Natural killer cell (primary cell): ENCODE results near the gene PPFIA1. TPM values are rescaled to one million over a fixed set of nuclear protein-coding genes. Genes with fewer than 3 reads are reported as not detected.

Experiments used
- ATAC-seq, 3 donors: fragments of 150-1000 bp in 2 of 3; fragments of 200-7000 bp in 1 of 3; cut with Tn5 transposase; 1 replicate in 1 of 3; 2 replicates in 2 of 3; pipeline ENCODE4 v1.10.0; 2021; ENCODE audit warnings: mild to moderate bottlenecking in 2 of 3, moderate library complexity in 2 of 3
- DNase-seq, 2 donors: peaks; one replicate each; pipeline versions ENCODE4 v3.0.0 to v3.0.0-alpha.2; 2013 to 2021; ENCODE audit warnings: mixed read lengths in 1 of 2
- H3K27ac ChIP-seq: one replicate; pipeline ENCODE4 v1.5.1; 2013; ENCODE audit warnings: mild to moderate bottlenecking, low read length
- H3K27me3 ChIP-seq: one replicate; pipeline ENCODE4 v1.6.1; 2013; ENCODE audit warnings: low read length; ENCODE audit not compliant: control insufficient read depth, insufficient read depth
- H3K36me3 ChIP-seq: one replicate; pipeline ENCODE4 v1.6.1; 2013; ENCODE audit warnings: low read length; ENCODE audit not compliant: control insufficient read depth, insufficient read depth
- H3K4me1 ChIP-seq: one replicate; pipeline ENCODE4 v1.6.1; 2013; ENCODE audit warnings: low read length; ENCODE audit not compliant: control insufficient read depth, insufficient read depth
- H3K4me3 ChIP-seq: one replicate; pipeline ENCODE4 v1.5.1; 2013; ENCODE audit warnings: low read length
- H3K9me3 ChIP-seq: one replicate; pipeline ENCODE4 v1.6.1; 2013; ENCODE audit warnings: low read length; ENCODE audit not compliant: control insufficient read depth, insufficient read depth
- H3K27ac Mint-ChIP-seq, 2 donors: one replicate each; pipeline ENCODE4 v1.8.0; 2022; ENCODE audit warnings: mild to moderate bottlenecking in 2 of 2, mixed read lengths in 2 of 2, moderate library complexity in 1 of 2
- H3K27me3 Mint-ChIP-seq, 2 donors: one replicate each; pipeline ENCODE4 v1.8.0; 2022; ENCODE audit warnings: low read depth in 2 of 2, mixed read lengths in 2 of 2
- H3K36me3 Mint-ChIP-seq: one replicate; pipeline ENCODE4 v1.8.0; 2022; ENCODE audit warnings: mixed read lengths
- H3K4me1 Mint-ChIP-seq, 2 donors: one replicate each; pipeline ENCODE4 v1.8.0; 2022; ENCODE audit warnings: mixed read lengths in 2 of 2
- H3K4me3 Mint-ChIP-seq: one replicate; pipeline ENCODE4 v1.8.0; 2022; ENCODE audit warnings: mild to moderate bottlenecking, moderate library complexity, mixed read lengths
- H3K9me3 Mint-ChIP-seq, 2 donors: one replicate each; pipeline ENCODE4 v1.8.0; 2022; ENCODE audit warnings: mixed read lengths in 2 of 2
- CTCF ChIP-seq: fragments of 200-600 bp; IDR thresholded peaks from one replicate; pipeline ENCODE4 v1.8.0; 2022; ENCODE audit warnings: antibody characterized with exemption
- WGBS: methylation state at CpG from one replicate; pipeline ENCODE4 v1.1.7; 2013; ENCODE audit warnings: missing lambda C conversion rate; ENCODE audit not compliant: insufficient coverage; 5-methylcytosine and 5-hydroxymethylcytosine counted together
- intact Hi-C: fragments of 100-400 bp; cut with micrococcal nuclease; formaldehyde crosslinking; loops from one replicate; pipeline ENCODE4 v1.14.2; 2022
- total RNA-seq, 4 donors: library from RNA; stranded (reverse); fragments of 120-200 nt in 1 of 4; gene quantifications; one replicate each; pipeline versions ENCODE4 v1.2.3 to v1.2.4, GENCODE V29; 2013 to 2022

PPFIA1 gene
- total RNA-seq, 3 donors from 2014 or later (not counting 1 experiment from before 2014, with no cell fraction given), result 42.1 to 75.4 (median 51.7) TPM

DNA sequence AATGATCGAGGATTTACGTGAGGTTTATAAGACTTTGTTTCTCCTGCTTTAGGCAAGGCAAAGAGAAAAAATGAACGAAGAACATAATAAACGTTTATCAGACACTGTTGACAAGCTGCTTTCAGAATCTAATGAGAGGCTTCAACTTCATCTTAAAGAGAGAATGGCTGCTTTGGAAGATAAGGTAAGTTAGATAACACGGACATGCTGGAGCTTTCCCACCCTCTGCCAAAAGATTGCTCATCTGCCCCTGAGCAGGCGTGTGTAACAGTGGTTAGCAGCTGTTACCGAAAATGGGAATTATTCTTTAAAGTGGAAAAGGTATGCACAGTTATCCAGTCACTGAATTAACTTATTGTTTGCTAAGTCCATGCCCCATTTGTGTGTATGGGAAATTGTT lies 65.0 kb downstream of the PPFIA1 start:
- H3K4me3 ChIP-seq, result no peak overlapping the region
- no peak for TF ChIP-seq CTCF
- no peak for ATAC-seq
- H3K9me3 ChIP-seq, result no peaks in the 10 kb centered on the region
- no peaks in the 10 kb centered on the region for H3K4me1 ChIP-seq
- no peak overlapping the region for H3K4me3 Mint-ChIP-seq
- intact Hi-C loops, result no loop called here
- peaks cover 43% of the 10 kb centered on the region for H3K36me3 Mint-ChIP-seq
- H3K27me3 Mint-ChIP-seq, result no peaks in the 10 kb centered on the region
- no peaks in the 10 kb centered on the region for H3K9me3 Mint-ChIP-seq
- H3K4me1 Mint-ChIP-seq, result peaks cover 5 to 7% of the 10 kb centered on the region in 2 donors
- no peak overlapping the region for H3K27ac ChIP-seq
- WGBS, result 96% methylated on average over 7 of the region's 7 CpGs
- H3K27me3 ChIP-seq, result no peaks in the 10 kb centered on the region
- DNase-seq, result no peak
- no peak overlapping the region for H3K27ac Mint-ChIP-seq
- H3K36me3 ChIP-seq, result peaks cover 84% of the 10 kb centered on the region

GRCh38 chr11:70338594-70338993 lies 68.1 kb downstream of the PPFIA1 start:
- no peak for ATAC-seq
- H3K36me3 Mint-ChIP-seq, result peaks cover 28% of the 10 kb centered on the region
- 94% methylated on average over 4 of the region's 4 CpGs for WGBS

GRCh38 chr11:70339066-70339465 lies 68.6 kb downstream of the PPFIA1 start:
- Histone ChIP-seq H3K9me3 (no peaks in the 10 kb centered on the region), H3K4me1 (no peaks in the 10 kb centered on the region), H3K4me3 (no peak overlapping the region), H3K27me3 (no peaks in the 10 kb centered on the region), H3K27ac (no peak overlapping the region), H3K36me3 (peaks cover 81% of the 10 kb centered on the region)
- no peaks in the 10 kb centered on the region for H3K27me3 Mint-ChIP-seq
- TF ChIP-seq CTCF, result no peak
- peaks cover 7 to 11% of the 10 kb centered on the region in 2 donors for H3K4me1 Mint-ChIP-seq
- DNase-seq (no peak), ATAC-seq (no peak)
- WGBS, result 98% methylated on average over 8 of the region's 8 CpGs
- no peak overlapping the region for H3K27ac Mint-ChIP-seq
- H3K36me3 Mint-ChIP-seq, result peaks cover 23% of the 10 kb centered on the region
- H3K9me3 Mint-ChIP-seq, result no peaks in the 10 kb centered on the region
- H3K4me3 Mint-ChIP-seq, result no peak overlapping the region
- intact Hi-C loops, result no loop called here

More at GRCh38 chr11:70338594-70338993, 68.1 kb downstream of the PPFIA1 start:
- H3K4me3 Mint-ChIP-seq, result no peak overlapping the region
- no peaks in the 10 kb centered on the region for H3K9me3 ChIP-seq
- no peaks in the 10 kb centered on the region for H3K27me3 ChIP-seq
- H3K4me3 ChIP-seq, result no peak overlapping the region
- no peaks in the 10 kb centered on the region for H3K27me3 Mint-ChIP-seq
- intact Hi-C loops, result no loop called here
- no peak for DNase-seq
- H3K4me1 ChIP-seq, result no peaks in the 10 kb centered on the region
- H3K36me3 ChIP-seq, result peaks cover 81% of the 10 kb centered on the region
- H3K9me3 Mint-ChIP-seq, result no peaks in the 10 kb centered on the region
- H3K27ac Mint-ChIP-seq, result no peak overlapping the region
- H3K4me1 Mint-ChIP-seq, result peaks cover 7 to 11% of the 10 kb centered on the region in 2 donors
- no peak for TF ChIP-seq CTCF
- H3K27ac ChIP-seq, result no peak overlapping the region

GRCh38 chr11:70341881-70342429 lies 71.5 kb downstream of the PPFIA1 start:
- H3K4me1 Mint-ChIP-seq, result peaks cover 7 to 11% of the 10 kb centered on the region in 2 donors
- intact Hi-C loops, result no loop called here
- WGBS, result 97% methylated on average over 15 of the region's 15 CpGs
- DNase-seq (no peak), ATAC-seq (no peak)
- no peaks in the 10 kb centered on the region for H3K27me3 Mint-ChIP-seq
- Histone ChIP-seq H3K27ac (no peak overlapping the region), H3K27me3 (no peaks in the 10 kb centered on the region), H3K9me3 (no peaks in the 10 kb centered on the region), H3K4me1 (no peaks in the 10 kb centered on the region), H3K36me3 (peaks cover 71% of the 10 kb centered on the region), H3K4me3 (no peak overlapping the region)
- no peak for TF ChIP-seq CTCF
- H3K36me3 Mint-ChIP-seq, result peaks cover 6% of the 10 kb centered on the region
- no peak overlapping the region for H3K4me3 Mint-ChIP-seq
- H3K27ac Mint-ChIP-seq, result no peak overlapping the region
- no peaks in the 10 kb centered on the region for H3K9me3 Mint-ChIP-seq
